ENCODE results near the gene CCDC91.
"Not testable (repeated sequence)": the region's sequence is repeated elsewhere in the genome, so short reads cannot be mapped to it uniquely, and the experiment has no call there.

CCDC91 gene

DNA sequence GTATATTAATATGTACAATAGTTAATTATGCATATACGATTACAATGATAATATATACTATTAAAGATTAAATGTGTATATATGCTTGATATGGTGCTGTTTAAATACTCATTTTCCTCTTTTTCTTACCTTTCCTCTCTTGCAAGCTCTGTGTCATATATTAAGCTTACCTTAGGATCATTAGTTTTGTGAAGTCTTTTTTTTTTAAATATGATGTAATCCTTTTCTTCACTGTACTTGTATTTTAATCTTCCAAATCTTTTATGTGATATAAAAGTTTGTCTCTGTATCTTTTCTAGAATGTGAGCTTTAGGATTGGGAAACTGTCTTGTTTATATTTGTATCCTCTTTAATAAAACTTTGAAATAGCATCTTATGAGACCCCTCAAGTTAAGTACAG is 88.7 kb downstream of the CCDC91 start:
- no peak for DNase-seq (ENCODE audit: extremely low read depth in 1 of 2, low read depth in 1 of 2)

DNA sequence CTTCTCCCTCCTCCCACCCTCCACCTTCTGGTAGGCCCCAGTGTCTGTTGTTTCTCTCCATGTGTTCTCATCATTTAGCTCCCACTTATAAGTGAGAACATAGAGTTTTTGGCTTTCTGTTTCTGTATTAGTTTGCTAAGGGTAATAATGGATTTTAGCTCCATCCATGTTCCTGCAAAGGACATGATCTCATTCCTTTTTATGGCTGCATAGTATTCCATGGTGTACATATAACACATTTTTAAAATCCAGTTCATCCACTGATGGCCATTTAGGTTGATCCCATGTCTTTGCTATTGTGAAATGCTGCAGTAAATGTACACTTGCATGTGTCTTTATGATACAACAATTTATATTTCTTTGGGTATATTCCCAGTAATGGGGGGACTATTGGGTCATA is 96.1 kb downstream of the CCDC91 start:
- DNase-seq (ENCODE audit: extremely low read depth in 1 of 2, low read depth in 1 of 2) = no peak

DNA sequence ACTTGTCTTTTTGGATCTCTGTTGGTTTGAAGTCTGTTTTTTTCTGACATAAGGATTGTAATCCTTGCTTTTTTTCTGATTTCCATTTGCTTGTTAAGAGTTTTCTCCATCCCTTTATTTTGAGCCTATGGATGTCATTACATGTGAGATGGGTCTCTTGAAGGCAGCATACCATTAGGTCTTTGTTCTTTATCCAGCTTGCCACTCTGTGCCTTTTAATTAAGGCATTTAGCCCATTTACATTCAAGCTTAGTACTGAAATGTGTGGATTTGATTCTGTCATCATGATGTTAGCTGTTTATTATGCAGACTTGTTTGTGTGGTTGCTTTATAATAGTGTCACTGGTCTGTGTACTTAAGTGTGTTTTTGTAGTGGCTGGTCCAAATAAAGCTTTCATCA is 100.0 kb downstream of the CCDC91 start:
- no peak for DNase-seq (ENCODE audit: extremely low read depth in 1 of 2, low read depth in 1 of 2)

DNA sequence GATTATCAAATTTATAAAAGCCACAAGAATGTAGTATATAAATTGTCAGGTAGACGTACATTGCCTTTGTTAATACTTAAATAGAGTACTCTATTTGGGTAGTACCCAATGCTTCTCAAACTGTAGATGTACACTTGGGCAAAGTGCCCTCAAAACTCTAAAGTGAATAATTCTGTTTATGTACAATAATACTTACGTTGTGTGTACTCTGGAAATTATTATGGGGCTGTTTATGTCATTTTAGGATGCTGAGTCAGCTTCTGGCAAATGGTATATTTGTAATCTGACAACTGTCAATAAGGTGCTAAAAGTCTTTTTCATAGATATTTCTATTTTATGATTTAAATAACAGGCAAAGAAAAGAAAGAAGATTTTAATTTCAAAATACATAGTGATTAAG is 102.4 kb downstream of the CCDC91 start:
- no peak for DNase-seq (ENCODE audit: extremely low read depth in 1 of 2, low read depth in 1 of 2)

DNA sequence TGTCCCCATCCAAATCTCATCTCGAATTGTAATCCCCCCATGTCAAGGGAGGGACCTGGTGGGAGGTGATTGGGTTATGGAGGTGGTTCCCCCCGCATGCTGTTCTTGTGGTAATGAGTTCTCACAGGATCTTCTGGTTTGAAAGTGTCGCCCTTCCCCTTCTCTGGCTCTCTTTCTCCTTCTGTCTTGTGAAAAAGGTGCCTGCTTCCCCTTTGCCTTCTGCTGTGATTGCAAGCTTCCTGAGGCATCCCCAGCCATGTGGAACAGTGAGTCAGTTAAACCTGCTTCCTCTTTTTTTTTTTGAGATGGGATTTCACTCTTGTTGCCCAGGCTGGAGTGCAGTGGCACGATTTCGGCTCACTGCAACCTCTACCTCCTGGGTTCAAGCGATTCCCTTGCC is 104.0 kb downstream of the CCDC91 start:
- DNase-seq (ENCODE audit: extremely low read depth in 1 of 2, low read depth in 1 of 2) = no peak

DNA sequence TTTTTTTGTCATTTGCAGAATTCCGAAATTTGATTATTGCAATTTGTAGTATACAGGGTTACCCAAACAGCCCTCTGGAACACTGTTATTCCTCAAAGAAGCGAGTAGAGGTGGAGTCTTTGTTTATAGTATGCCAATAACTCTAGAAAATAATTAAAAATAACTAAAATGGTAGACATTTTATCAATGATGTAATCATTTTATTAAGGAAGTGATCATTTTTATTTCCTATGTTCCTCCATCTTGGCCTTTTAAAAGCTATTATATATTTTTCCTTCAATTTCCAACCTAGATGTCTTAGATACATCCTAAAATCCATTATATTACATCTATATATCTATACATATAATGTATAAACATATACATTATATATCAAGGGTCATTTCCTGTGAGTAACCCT is 106.0 kb downstream of the CCDC91 start:
- DNase-seq (ENCODE audit: extremely low read depth in 1 of 2, low read depth in 1 of 2) = no peak

DNA sequence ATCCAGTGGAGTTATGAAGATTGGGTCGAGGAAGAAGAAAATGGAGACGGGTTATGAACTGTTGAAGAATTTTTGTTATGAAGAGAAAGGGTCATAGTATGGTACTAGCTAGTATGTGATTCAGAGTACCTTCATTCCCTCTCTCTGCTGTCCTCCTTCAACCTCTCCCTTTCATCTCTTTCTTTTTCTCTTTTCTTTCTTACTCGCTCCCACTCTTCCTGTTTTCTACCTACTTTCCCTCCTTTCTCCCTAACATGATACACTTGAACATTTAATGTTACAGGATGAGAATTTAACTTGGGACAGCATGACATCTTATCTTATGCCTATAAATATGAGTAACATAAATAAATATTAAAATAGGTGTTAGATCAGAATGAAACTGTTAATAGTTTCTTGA is 112.9 kb downstream of the CCDC91 start:
- DNase-seq (ENCODE audit: extremely low read depth in 1 of 2, low read depth in 1 of 2) = no peak

DNA sequence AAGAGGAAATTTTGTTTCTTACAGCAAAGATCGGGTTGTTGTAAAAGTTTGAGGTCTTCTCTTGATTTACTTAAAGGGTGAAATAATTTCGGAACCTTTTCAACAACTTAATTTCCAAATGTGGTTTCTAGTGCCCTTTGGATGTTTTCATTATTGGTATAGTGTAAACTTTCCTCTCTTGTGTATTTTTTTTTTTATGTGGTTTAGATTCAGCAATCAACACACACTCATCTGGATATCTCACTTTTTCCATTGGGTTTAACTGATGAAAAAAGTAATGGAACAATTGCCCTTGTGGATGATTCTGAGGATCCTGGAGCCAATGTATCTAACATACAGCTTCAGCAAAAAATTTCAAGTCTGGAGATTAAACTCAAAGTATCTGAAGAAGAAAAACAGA is 116.3 kb downstream of the CCDC91 start:
- DNase-seq (ENCODE audit: extremely low read depth in 1 of 2, low read depth in 1 of 2) = no peak

DNA sequence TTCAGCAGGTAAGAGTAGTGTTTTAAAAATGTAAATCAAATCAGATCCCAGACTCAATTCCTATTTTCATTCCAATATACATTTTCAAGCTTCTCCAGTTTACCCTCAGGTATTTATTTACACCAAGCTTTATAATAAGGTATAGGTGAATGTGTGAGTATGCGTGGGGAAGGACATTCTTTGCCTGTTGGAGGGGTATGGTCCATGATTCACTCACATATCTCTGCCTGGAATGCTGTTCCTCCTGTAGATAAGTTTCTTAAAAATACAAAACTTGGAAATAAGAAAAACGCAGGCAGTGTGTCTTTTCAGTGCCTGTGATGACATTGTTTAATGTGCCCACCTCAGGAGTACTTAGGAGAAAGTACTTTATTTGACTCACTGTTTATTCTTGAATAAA is 118.6 kb downstream of the CCDC91 start:
- no peak for DNase-seq (ENCODE audit: extremely low read depth in 1 of 2, low read depth in 1 of 2)

DNA sequence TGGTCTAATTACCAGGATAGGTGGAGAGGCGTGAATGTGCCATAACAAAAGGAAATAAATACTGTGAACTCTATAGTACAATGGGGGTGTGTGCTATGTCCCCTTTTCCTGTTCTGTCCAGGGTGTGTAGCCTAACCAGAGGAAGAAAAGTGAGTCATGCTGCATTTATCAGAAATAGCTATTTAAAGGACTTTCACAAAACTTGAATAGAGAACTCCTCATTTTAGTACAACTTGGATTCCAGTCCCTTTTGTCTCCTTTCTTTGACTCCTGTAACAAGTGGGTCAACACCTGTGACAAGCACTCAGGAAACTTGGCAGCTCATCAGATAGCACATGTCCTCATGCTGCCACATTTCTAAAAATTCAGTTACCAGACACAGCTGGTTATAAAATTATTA is 123.4 kb downstream of the CCDC91 start:
- no peak for DNase-seq (ENCODE audit: extremely low read depth in 1 of 2, low read depth in 1 of 2)

DNA sequence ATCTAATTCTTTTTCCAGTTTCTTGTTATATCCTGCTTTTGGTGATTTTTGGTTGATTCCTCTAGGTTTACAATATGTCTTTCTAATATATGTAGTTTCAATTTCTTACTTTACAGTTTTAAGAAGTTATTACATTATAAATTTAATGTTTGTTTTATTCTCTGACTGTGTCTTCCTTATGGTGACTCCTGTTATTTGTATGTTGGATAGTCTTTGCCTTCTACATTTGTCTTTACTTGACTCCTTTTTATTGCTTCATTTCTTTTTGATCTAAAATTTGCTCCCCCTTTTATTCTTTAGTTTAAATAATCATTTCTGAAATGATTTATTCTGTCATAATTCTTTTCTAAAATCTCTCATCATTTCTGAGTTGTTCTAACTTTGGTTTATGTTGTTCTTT is 125.8 kb downstream of the CCDC91 start:
- no peak for DNase-seq (ENCODE audit: extremely low read depth in 1 of 2, low read depth in 1 of 2)

DNA sequence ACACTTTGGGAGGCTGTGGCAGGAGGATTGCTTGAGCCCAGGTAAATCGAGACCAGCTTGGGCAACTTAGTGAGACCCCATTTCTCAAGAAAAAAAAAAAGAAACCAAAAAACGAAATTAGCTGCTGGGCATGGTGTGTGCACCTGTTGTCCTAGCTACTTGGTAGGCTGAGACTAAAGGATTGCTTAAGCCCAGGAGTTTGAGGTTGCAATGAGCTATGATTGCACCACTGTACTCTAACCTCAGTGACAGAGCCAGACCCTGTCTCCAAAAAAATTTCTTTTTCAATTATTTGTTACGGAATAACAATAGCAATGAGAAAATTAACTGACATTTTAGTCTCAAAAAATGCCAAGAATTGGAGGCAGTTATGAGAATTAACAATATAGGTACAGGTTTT is 128.0 kb downstream of the CCDC91 start:
- no peak for DNase-seq (ENCODE audit: extremely low read depth in 1 of 2, low read depth in 1 of 2)

DNA sequence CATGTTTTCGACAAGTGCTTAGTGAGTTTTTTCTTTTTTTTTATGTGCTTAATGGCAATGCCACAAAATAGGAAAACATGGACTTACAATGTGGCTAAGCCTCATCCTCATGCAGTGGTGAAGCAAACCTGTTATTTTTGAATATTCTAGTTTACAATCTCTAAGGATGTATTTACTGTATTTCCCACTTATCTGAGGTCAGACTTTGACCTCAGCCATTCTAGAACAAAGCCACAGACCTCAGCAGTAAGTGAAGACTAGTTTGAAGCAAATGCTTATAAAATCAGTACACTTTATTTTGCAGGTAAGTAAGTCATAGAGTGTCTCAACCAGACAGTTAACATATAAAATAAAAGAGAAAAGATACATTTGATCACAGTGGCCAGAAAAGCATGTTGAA is 130.1 kb downstream of the CCDC91 start:
- no peak for DNase-seq (ENCODE audit: extremely low read depth in 1 of 2, low read depth in 1 of 2)

DNA sequence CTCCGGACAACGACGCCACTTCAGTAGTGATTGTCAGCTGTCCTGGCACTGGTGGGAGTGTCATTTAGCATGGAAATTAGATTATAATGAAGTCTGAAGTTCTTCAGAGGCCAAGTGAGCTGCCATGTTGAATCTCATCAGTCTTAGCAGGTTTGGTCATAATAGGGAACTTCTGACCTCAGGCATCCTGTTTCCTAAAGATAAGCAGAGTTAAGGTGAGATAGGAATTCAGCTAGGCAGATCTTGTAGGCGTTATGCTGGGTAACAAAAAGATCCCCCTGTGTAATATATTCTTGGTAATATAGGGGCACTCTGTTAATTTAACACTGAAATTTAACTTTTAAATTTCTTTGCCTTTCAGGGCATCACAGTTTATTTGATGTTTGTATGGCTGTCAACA is 137.5 kb downstream of the CCDC91 start:
- no peak for DNase-seq (ENCODE audit: extremely low read depth in 1 of 2, low read depth in 1 of 2)

DNA sequence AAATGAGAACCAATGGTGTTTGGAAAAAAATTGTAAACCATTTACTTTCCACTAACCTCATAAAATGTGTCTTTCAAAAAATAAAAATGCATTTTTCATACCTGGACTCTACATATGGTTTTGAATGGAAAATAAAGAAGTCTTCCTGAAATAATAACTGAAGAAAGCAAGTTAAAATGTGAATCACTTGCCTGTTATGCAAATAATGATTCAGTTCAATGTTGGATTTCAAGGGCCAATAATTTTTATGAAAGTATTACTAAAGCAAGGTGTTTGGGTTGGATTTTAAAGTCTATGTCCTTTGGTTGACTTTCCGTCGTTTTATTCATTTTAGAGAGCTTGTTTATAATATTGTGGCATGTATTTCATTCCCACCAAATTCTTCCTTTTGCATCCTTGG is 138.7 kb downstream of the CCDC91 start:
- DNase-seq (ENCODE audit: extremely low read depth in 1 of 2, low read depth in 1 of 2) = no peak

DNA sequence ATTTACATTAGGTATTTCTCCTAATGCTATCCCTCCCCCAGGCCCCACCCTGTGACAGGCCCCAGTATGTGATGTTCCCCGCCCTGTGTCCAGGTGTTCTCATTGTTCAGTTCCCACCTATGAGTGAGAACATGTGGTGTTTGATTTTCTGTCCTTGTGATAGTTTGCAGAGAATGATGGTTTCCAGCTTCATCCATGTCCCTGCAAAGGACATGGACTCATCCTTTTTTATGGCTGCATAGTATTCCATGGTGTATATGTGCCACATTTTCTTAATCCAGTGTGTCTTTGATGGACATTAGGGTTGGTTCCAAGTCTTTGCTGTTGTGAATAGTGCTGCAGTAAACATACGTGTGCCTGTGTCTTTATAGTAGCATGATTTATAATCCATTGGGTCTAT is 139.5 kb downstream of the CCDC91 start:
- DNase-seq (ENCODE audit: extremely low read depth in 1 of 2, low read depth in 1 of 2) = not testable (repeated sequence)

DNA sequence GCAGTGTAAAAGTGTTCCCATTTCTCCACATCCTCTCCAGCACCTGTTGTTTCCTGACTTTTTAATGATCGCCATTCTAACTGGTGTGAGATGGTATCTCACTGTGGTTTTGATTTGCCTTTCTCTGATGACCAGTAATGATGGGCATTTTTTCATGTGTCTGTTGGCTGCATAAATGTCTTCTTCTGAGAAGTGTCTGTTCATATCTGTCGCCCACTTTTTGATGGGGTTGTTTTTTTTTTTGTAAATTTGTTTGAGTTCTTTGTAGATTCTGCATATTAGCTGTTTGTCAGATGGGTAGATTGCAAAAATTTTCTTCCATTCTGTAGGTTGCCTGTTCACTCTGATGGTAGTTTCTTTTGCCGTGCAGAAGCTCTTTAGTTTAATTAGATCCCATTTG is 140.0 kb downstream of the CCDC91 start:
- DNase-seq (ENCODE audit: extremely low read depth in 1 of 2, low read depth in 1 of 2) = not testable (repeated sequence)

DNA sequence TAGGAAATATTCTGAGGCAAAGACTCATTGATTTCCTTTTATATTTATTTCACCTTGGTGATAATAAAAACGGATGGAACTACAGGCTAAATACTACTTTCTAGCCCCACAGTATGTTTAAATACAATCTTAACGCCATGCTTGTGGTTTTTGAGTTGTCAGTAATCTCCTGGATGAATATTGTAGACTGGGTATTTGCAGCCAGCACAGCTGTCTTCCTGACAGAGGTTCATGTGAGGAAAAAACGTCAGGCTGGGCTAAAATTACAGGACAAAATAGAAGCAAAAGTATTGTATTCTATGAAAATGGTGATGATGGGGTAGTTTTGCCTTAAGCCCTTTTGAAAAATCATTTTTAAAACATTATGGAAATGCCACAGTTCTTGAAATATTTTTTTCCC is 140.9 kb downstream of the CCDC91 start:
- DNase-seq (ENCODE audit: extremely low read depth in 1 of 2, low read depth in 1 of 2) = no peak

DNA sequence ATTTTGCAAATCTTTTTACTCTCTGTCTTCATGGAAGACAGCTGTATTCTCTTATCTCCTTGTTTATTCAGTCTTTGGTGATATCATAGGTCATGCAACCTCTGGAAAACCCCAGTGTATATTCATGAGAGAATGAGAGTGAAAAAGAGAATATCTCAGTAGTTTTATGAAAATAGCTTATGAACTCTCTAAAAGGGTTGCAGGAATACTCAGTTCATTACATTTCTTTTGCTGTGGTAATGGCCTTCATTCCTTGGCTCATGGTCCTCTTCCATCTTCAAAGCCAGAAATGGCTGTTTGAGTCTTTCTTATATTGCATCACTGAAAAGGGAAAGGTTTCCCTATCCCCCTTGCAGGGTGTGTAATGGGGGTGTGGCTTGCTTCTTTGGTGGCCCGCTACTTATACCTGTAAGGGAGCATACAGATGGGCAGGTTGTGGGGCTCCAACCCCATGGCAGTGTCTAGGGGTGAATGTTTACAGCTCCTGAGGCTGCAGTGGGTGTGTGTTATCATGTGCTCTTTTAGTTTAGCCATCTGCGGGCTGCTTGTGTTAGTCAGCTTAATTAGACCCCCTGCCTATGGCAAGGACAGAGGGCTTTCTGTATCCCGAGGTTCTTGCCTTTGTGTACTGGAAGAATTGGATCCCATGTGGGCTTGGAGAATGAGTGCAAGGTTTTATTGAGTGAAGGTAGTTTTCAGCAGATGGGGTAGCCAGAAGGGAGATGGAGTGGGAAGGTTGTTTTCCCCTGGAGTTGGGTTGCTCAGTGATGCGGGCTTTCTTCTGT is 150.2 kb downstream of the CCDC91 start:
- DNase-seq (ENCODE audit: extremely low read depth in 1 of 2, low read depth in 1 of 2) = no peak

DNA sequence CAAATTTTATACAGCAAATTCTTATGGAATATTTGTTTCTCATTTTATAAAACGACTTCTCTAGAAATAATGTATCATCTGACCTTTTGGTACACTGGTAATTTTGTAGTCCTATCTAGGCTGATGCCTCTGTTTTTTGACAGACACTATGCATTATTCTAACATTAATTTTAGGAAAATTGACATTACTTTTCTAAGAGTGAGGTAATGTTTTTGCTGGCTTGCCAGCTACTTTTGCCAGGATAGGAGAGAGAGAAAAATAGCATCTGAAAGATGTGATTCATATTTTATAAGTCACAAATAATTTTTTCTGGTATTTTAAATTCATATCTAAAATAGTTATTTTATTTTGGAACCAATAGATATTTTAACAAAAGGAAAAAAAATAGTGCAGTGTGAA is 153.5 kb downstream of the CCDC91 start:
- no peak for DNase-seq (ENCODE audit: extremely low read depth in 1 of 2, low read depth in 1 of 2)

DNA sequence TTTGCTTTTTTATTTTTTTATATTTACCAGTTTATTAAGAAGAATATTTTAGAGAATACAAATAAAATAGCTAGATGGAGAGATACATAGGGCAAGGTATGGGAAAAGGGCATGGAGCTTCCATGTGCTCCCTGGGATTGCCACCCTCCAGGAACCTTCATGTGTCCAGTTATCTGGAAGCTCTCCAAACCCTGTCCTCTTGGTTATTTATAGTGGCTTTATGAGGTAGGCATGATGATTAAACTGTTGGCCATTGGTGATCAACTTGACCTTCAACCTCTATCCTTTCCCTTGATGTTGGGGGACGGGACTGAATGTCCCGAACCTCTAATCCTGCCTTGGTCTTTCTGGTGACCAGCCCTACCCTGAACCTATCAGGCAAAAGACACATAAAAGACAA is 156.3 kb downstream of the CCDC91 start:
- no peak for DNase-seq (ENCODE audit: extremely low read depth in 1 of 2, low read depth in 1 of 2)

DNA sequence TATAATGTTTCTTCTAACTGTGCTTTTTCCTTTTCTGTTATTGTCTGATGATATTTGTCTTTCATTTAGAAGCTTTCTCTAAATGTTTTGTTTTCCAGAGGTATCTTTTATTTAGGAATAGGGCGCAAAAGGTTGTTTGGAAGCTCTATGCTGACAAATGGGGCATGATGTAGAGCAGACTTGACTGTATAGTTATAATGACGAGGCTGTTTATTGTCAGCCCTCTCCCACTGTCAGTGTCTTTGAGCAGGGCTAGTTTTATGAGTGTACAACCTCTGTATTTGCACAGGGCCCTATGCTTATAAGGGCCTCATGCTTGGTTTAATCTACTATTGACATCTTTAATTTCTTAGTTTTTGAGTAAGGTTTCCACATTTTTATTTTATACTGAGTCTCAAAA is 158.9 kb downstream of the CCDC91 start:
- no peak for DNase-seq (ENCODE audit: extremely low read depth in 1 of 2, low read depth in 1 of 2)

DNA sequence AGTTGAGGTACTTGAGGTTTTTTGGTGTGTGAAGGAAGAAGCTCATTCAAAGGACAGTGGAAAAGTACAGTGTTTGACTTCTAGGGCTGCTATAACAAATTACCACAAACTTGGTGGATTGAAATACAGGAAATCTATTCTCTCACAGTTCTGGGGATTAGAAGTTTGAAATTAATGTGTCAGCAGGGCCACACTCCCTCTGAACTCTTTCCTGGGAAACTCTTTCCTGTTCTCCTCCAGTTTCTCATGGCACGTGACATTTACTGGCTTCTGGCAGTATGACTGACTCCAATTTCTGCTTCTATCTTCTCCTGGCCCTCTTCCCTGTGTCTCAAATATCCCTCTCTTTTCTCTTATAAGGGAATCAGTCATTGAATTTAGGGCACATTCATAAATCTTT is 160.2 kb downstream of the CCDC91 start:
- DNase-seq (ENCODE audit: extremely low read depth in 1 of 2, low read depth in 1 of 2) = no peak

Measured in activated CD8-positive, alpha-beta memory T cell treated with anti-CD3 and anti-CD28 coated beads for 1 hour (primary cell).